Thoracic aorta (tissue), 2 donors: ENCODE results near the gene NDUFS6. TPM values are rescaled to one million over a fixed set of nuclear protein-coding genes. Genes with fewer than 3 reads are reported as not detected.

ENCODE experiments used
- ATAC-seq: fragments of 150-250 bp; one replicate; pipeline ENCODE4 v1.8.0; 2017; ENCODE audit warnings: low read depth; ENCODE audit not compliant: insufficient number of reproducible peaks, low FRiP score
- DNase-seq: peaks from one replicate; pipeline ENCODE4 v3.0.0-alpha.2; 2020; ENCODE audit warnings: low spot score
- H3K27ac ChIP-seq, 2 donors: fragments of 200-600 bp; sonication (generic); 1 replicate in 1 of 2; 2 replicates in 1 of 2; pipeline ENCODE4 v1.5.1; 2016; ENCODE audit warnings: mild to moderate bottlenecking in 2 of 2, moderate library complexity in 2 of 2
- H3K27me3 ChIP-seq: fragments of 200-600 bp; sonication (generic); replicated peaks from 2 replicates; pipeline ENCODE4 v1.6.0; 2016; ENCODE audit warnings: mild to moderate bottlenecking; ENCODE audit not compliant: insufficient read depth
- H3K36me3 ChIP-seq: fragments of 200-600 bp; sonication (generic); one replicate; pipeline ENCODE4 v1.5.1; 2016
- H3K4me1 ChIP-seq, 2 donors: fragments of 200-600 bp; sonication (generic); 1 replicate in 1 of 2; 2 replicates in 1 of 2; pipeline versions ENCODE4 v1.5.1 to v1.6.0; 2016; ENCODE audit warnings: low read depth in 2 of 2, mild to moderate bottlenecking in 1 of 2; ENCODE audit not compliant: control insufficient read depth in 1 of 2
- H3K4me3 ChIP-seq: fragments of 200-600 bp; sonication (generic); 2 replicates; pipeline ENCODE4 v1.5.1; 2016; ENCODE audit warnings: mild to moderate bottlenecking
- H3K9me3 ChIP-seq: fragments of 200-600 bp; sonication (generic); 2 replicates; pipeline ENCODE4 v1.5.1; 2016
- total RNA-seq, 2 donors: library from RNA; depleted of rRNA; stranded (reverse); fragments of >200 nt; gene quantifications; one replicate each; pipeline versions ENCODE4 v1.1.0 to v1.2.3, GENCODE V29; 2016
- TF ChIP-seq, protein P1 (sequence below): fragments of 200-600 bp; sonication (generic); IDR thresholded peaks from one replicate; pipeline ENCODE4 v1.5.1; 2019; ENCODE audit warnings: antibody characterized with exemption

NDUFS6 gene
- total RNA-seq, 2 donors from 2014 or later: 25.7 to 26.5 TPM

DNA sequence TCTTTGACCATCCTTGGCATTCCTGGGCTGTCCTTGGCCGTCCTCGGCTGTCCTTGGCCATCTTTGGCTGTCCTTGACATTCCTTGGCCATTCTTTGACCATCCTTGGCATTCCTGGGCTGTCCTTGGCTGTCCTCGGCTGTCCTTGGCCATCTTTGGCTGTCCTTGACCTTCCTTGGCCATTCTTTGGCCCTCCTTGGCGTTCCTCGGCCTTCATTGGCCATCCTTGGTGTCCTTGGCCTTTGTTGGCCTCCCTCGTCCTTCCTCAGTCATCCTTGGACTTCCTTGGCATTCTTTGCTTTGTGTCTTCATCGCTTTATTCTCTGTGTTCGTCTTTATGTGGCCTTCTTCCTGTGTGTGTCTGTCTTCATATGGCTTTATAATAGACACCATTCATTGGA lies 20.7 kb downstream of the NDUFS6 start:
- no peak for DNase-seq
- no peak for ATAC-seq
- Histone ChIP-seq H3K9me3 (no peaks in the 10 kb centered on the region), H3K4me3 (no peak overlapping the region), H3K27me3 (no peaks in the 10 kb centered on the region), H3K4me1 (no peaks in the 10 kb centered on the region), H3K36me3 (peaks cover 26% of the 10 kb centered on the region), H3K27ac (no peak overlapping the region)
- TF ChIP-seq, protein P1, sequence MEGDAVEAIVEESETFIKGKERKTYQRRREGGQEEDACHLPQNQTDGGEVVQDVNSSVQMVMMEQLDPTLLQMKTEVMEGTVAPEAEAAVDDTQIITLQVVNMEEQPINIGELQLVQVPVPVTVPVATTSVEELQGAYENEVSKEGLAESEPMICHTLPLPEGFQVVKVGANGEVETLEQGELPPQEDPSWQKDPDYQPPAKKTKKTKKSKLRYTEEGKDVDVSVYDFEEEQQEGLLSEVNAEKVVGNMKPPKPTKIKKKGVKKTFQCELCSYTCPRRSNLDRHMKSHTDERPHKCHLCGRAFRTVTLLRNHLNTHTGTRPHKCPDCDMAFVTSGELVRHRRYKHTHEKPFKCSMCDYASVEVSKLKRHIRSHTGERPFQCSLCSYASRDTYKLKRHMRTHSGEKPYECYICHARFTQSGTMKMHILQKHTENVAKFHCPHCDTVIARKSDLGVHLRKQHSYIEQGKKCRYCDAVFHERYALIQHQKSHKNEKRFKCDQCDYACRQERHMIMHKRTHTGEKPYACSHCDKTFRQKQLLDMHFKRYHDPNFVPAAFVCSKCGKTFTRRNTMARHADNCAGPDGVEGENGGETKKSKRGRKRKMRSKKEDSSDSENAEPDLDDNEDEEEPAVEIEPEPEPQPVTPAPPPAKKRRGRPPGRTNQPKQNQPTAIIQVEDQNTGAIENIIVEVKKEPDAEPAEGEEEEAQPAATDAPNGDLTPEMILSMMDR: no peak

DNA sequence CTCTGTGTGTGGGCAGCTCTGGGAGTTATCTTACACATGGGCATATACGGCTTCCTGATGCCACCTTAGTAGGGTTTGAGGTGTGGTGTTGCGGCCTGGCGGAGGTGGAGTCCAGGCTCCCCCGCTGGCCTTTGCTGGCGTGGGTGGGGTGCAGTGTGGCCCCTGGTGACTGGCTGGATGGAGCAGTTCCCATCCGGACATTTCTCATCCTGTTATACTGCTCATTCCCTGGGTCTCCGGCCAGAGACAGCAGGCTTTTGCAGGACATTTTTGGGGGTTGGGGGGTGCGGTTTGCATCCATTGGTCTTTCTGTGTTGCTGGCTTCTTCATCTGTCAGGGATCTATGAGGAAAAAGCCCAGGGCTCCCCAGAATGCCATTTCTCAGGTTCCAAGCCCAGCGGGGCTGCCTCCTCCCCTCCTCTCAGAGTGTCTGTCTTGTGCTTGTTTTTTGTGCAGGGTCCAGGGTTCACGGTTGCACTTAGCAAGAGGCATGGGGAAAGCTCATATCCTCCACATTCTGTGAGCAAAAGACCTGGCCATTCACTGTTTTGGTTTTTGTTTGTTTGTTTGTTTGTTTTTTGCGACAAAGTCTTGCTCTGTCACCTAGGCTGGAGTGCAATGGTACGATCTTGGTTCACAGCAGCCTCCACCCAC lies 22.3 kb downstream of the NDUFS6 start:
- H3K9me3 ChIP-seq: no peaks in the 10 kb centered on the region
- no peak for DNase-seq

DNA sequence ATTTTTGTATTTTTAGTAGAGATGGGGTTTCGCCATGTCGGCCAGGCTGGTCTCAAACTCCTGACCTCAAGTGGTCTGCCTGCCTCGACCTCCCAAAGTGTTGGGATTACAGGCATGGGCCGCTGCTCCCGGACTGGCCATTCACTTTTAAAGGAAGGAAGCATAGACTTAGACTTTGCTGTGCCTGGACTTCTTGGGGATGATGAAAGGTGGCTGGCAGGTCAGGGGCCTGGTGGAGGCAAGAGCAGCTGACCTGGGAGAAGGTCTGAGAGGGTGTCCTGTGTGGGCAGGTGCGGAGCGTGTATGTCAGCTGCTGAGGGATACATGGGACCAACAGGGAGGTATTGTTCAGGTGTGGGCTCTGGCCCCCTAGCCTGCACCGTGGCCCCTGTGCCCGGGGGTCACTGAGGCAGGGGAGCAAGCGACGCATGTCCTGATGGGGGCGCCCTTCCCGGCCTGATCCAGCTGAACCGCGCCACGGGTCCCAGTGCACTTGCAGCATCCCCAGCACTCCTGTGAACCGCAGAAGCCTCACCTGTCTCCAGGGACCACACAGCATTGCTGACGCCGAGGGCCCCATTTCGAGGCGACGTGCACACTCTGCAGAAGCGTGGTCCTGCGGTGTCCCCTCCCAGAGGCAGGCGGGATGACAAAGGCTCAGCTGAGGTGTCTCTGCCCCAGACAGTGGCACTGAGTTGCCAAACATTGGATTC lies 23.1 kb downstream of the NDUFS6 start:
- TF ChIP-seq, protein P1: no peak
- H3K4me3 ChIP-seq: no peak overlapping the region
- no peaks in the 10 kb centered on the region for H3K4me1 ChIP-seq
- DNase-seq (no peak), ATAC-seq (no peak)
- H3K36me3 ChIP-seq: peaks cover 19% of the 10 kb centered on the region
- no peak overlapping the region for H3K27ac ChIP-seq
- no peaks in the 10 kb centered on the region for H3K27me3 ChIP-seq
- no peaks in the 10 kb centered on the region for H3K9me3 ChIP-seq

More for the DNA sequence above, 22.3 kb downstream of the NDUFS6 start:
- ATAC-seq: no peak
- Histone ChIP-seq H3K27ac (no peak overlapping the region), H3K4me1 (no peaks in the 10 kb centered on the region), H3K27me3 (no peaks in the 10 kb centered on the region), H3K36me3 (peaks cover 19% of the 10 kb centered on the region), H3K4me3 (no peak overlapping the region)
- TF ChIP-seq, protein P1: no peak

DNA sequence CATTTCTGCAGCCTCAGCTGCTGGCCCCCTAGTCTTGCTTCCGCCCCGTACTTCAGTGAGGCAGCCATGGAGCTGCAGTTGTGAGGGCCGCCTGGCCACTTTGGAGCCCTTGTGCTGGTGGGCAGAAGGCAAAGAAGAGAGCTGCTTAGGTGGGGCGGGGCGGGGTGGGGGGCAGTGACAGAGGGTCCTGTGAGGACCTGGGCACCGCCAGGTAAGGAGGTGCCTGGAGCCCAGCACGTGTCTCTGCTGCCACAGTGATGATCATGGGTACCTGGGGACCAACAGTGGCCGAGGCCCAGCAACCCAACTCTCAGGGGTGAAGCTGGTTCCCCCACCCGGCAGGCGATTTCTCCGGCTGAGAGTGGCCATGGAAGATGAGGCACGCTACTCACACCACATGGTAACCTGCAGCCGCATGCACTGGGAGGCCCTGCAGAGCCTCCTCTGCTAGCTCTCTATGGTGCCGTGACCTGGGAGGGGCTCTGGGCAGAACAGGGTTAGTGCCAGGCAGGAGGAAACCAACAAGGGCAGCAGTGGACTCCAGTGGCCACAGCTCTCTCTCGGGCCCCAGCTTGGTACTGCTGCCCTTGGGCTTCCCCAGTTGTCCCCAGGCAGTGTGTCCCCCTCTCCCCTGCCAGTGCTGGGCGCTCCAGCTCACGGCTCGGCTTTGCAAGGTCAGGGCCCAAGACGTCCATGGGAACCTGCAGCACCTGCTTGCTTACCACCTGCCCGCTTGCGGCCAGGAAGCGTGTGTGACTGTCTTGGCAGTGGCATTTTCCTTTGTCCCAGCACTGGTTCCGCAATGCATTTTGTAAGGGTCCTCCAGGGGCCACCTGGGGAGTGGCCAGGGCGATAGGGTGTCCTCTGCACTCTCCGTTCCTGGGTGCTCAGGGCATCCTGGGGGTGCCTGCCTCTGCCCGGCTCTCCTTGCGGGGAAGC lies 24.0 kb downstream of the NDUFS6 start:
- ATAC-seq (no peak), DNase-seq (no peak)
- TF ChIP-seq, protein P1: no peak
- H3K27me3 ChIP-seq: no peaks in the 10 kb centered on the region
- H3K4me3 ChIP-seq: no peak overlapping the region
- no peaks in the 10 kb centered on the region for H3K4me1 ChIP-seq
- H3K9me3 ChIP-seq: no peaks in the 10 kb centered on the region
- H3K36me3 ChIP-seq: peaks cover 12% of the 10 kb centered on the region
- H3K27ac ChIP-seq: no peak overlapping the region
